GM21526 (cell line): ENCODE measurements around the gene MVP.

ENCODE experiments used
- ATAC-seq: cut with Tn5 transposase; IDR thresholded peaks from one replicate; pipeline ENCODE4 v1.9.1; 2021; ENCODE audit warnings: moderate library complexity; ENCODE audit not compliant: unreplicated experiment, low FRiP score

MVP gene

DNA sequence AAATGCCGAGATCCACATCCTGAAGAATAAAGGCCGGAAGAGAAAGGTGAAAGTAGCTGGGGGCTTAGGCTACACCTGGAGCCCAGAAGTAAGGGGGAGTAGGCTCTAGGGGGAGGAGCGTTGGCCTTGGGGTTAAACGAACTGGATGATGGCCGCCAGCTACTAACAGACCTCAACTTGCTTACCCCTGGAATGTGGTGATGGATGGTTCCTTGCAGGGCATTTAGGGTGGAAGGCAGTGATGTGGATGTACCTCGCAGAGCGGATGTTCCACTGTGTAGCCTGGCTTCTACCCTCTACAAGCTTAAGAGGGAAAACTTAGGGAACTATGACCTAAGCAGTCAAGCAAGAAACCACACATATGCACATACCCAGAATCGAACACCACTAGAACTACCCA, 16.2 kb upstream of the MVP start:
- ATAC-seq, result no peak

DNA sequence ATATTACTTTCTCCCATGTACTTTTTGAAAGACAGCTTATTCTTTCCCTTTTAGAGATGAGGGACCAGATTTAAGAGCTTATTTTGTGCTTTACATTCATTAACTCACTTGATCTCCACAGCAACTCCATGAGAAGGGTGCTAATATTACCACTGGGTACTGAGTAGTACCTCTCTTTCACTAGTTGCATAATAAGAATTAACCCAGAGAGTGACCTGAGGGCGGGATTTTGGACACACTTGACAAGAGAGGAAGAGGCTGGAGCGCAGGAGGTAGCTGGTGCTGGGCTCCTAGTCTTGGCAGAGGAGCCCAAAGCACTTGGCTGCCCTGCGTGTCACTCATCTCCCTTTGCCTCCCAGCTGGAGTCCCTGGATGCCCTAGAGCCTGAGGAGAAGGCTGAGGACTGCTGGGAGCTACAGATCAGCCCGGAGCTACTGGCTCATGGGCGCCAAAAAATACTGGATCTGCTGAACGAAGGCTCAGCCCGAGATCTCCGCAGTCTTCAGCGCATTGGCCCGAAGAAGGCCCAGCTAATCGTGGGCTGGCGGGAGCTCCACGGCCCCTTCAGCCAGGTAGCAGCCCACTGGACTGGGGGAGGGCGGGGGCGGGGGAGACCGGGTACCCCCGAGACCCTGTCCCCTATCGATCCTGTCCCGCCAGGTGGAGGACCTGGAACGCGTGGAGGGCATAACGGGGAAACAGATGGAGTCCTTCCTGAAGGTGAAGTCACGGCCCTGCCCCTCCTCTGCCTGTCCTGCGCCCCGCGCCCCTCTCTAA, 15.6 kb upstream of the MVP start:
- ATAC-seq, result no peak

DNA sequence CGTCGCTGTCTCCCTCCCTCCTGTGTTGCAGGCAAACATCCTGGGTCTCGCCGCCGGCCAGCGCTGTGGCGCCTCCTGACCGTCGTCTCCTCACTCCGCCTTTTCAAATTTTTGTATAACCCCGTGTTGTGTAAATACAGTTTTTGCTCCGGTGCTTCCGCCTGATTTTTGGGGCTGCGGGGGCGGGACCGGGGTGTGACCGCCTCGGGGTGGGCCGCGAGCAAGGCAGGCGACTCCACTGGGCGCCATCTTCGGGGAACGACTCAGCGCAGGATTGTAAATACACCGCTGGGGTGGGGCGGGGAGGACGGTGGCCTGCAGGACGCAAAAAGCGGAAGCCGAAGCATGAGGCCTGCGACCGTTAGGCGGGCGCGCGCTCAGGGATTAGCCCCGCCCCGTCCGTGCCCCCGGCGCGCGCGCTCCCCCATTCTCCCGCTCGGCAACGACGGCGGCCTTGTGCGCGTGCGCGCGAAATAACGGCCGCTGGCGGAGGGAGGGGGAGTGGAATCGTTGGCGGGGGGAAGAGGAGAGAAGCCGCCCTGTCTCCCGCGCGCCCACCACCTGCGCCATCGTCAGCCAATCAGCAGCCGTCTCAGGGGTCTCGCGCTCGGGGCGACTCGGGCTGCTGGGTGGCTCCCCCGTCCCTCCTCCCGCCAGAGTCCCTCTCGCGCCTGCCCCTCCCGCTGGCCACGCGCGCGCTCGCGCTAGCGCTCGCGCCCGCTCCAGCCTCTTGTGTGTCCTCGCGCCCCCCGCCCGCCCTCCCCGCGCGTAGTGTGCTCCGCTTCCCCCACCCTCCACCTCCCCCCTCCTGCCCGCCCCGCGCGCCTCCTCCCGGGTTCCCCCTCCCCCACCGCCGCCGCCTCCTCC, 14.8 kb upstream of the MVP start:
- ATAC-seq, result peak; percentile 42

DNA sequence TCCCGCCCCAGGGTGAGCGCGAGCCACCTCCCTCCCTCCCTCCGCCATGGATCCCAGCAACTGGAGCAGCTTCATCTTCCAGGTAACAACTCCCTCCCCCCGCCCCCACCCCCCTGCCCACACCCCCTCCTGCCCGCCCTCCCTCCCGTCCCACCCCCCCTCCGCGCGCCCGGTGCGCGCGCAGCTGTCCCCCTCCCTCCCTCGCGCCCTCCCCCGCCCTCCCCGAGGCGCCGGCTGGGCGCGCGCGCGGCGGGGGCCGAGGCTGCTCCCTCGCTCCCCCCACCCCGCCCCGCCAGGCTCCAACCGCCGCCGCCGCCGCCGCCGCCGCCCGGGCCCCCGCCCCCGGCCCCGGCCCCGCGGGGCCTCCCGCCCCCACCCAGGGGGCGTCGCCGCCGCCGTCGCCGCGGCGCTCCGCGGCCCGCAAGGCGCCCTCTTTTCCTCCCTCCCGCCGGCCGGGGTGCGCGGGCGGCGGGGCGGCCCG, 14.1 kb upstream of the MVP start, which contains the start of gene MAZ:
Gene MAZ (plus strand): TSS at position 431 of the 481 bp plus-strand sequence. CDS start 173 bp downstream, outside the sequence.
- ATAC-seq, result no peak

DNA sequence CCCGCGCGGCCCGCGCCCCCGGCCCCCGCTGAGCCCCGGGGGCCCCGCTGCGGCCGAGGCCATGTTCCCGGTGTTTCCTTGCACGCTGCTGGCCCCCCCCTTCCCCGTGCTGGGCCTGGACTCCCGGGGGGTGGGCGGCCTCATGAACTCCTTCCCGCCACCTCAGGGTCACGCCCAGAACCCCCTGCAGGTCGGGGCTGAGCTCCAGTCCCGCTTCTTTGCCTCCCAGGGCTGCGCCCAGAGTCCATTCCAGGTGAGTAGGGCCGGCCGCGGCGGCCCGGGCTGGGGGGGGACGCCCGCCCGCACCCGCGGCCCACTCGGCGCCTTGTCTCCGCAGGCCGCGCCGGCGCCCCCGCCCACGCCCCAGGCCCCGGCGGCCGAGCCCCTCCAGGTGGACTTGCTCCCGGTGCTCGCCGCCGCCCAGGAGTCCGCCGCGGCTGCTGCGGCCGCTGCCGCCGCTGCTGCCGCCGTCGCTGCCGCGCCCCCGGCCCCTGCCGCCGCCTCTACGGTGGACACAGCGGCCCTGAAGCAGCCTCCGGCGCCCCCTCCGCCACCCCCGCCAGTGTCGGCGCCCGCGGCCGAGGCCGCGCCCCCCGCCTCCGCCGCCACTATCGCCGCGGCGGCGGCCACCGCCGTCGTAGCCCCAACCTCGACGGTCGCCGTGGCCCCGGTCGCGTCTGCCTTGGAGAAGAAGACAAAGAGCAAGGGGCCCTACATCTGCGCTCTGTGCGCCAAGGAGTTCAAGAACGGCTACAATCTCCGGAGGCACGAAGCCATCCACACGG, 13.4 kb upstream of the MVP start:
- no peak for ATAC-seq

DNA sequence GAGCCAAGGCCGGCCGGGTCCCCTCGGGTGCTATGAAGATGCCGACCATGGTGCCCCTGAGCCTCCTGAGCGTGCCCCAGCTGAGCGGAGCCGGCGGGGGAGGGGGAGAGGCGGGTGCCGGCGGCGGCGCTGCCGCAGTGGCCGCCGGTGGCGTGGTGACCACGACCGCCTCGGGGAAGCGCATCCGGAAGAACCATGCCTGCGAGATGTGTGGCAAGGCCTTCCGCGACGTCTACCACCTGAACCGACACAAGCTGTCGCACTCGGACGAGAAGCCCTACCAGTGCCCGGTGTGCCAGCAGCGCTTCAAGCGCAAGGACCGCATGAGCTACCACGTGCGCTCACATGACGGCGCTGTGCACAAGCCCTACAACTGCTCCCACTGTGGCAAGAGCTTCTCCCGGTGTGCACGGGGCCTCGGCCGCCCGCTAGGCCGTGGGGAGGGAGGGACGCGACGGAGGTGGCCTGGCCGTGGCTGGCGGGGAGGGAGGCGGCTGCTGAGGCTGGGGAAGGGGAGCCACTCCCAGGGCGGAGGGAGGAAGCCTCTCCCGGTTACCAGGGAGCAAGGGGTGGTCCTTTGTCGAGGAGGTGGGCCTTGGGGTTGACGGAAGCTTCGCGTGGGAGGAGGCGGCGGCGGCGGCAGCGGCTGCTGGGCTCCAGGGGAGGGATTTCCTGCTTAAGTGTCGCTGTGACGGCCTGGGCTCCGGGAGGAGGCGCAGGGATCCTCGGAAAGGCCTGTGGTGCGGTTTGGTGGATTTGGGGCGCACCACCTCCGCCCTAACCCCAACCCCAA, 12.6 kb upstream of the MVP start:
- no peak for ATAC-seq

DNA sequence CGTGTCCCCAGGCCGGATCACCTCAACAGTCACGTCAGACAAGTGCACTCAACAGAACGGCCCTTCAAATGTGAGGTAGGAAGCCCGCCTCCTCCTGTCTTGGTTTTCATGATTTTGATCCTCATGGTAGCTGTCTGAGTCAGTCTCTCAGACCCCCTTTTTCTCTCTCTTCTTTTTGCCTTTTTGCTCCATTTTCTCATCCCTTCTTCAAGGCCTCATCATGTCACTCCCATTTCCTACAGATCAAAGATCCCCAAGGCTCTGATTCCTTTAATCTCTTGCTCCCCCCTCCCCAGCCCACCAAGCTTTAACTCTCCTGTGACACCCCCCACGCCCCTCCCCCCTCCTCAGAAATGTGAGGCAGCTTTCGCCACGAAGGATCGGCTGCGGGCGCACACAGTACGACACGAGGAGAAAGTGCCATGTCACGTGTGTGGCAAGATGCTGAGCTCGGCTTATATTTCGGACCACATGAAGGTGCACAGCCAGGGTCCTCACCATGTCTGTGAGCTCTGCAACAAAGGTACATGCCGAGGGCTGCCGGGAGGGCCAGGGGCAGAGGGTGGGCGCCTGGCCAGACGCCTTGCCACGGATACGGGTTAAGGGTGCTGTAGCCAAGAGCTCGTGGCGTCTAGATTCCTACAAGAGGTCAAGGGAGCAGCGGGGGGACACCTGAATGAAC, 11.9 kb upstream of the MVP start:
- no peak for ATAC-seq

DNA sequence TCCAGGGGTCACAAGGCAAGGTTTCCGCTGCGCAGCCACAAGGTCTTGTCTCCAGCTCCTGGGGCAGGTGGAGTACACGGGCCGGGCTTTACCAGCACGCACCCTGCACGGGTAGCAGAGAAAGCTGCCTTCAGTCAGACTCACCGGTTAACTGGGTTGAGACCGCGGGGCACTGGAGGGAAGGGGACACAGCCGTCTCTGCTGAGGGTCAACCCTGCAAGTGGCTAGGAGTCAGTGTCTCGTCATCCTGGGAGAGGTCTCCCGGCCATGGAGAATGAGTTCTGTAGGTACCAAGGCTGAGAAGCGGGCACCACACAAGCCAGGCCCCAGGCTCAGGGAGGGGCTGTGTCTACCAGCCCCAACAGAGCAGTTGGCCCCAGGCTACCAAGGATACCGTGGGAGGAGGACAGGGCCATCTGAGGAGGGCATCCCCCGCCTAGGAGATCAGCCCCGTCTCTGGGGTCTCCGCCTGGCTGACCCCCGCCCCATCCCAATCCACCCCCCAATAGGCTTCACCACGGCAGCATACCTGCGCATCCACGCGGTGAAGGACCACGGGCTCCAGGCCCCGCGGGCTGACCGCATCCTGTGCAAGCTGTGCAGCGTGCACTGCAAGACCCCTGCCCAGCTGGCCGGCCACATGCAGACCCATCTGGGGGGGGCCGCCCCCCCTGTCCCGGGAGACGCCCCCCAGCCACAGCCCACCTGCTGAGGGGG, 11.1 kb upstream of the MVP start:
- ATAC-seq, result no peak

DNA sequence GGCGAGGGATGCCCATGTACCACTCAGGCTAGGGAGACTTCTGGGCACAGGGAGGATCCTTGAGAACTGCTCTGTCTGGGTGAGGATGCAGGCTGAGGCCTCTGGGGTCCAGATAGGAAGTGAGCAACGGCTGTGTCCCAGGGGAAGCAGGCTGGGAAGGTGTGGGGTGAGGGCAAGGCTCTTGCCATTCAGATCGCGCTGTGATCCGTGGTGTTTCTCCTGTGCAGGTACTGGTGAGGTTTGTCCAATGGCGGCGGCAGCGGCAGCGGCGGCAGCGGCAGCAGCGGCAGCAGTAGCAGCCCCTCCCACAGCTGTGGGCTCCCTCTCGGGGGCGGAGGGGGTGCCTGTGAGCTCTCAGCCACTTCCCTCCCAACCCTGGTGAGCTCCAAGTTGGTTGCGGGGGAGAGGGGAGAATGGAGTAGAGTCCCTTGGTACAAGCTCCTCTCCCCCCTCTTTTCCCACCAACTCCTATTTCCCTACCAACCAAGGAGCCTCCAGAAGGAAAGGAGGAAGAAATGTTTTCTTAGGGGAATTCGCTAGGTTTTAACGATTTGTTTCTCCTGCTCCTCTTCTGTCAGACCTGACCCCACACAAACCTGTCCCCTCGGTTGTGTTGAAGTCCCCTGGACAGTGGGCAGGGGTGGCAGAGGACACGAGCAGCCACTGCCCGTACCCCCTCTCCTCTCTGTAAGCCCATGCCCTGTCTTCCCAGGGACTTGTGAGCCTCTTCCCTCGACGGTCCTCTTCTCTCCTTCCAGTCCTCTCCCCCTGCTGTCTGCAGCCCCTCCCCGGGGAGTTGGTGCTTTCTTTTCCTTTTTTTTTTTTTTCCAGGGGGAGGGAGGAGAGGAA, 10.2 kb upstream of the MVP start:
- no peak for ATAC-seq

DNA sequence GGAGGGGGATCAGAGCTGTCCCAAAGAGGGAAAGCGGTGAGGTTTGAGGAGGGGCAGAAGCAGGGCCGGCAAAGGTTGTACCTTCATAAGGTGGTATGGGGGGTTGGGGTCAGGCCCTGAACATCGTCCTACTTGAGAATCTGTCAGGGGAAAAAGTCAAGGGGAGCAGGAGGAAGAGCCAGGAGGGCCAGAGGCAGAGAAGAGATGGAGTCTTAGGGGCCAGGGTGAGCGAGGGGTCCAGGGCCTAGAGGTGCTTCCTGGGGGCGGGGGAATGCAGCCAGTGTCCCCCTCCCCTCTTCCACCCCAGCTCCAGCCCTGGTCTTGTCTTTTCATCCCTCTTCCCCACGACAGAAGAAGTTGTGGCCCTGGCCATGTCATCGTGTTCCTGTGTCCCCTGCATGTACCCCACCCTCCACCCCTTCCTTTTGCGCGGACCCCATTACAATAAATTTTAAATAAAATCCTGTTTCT, 9.5 kb upstream of the MVP start:
- no peak for ATAC-seq

DNA sequence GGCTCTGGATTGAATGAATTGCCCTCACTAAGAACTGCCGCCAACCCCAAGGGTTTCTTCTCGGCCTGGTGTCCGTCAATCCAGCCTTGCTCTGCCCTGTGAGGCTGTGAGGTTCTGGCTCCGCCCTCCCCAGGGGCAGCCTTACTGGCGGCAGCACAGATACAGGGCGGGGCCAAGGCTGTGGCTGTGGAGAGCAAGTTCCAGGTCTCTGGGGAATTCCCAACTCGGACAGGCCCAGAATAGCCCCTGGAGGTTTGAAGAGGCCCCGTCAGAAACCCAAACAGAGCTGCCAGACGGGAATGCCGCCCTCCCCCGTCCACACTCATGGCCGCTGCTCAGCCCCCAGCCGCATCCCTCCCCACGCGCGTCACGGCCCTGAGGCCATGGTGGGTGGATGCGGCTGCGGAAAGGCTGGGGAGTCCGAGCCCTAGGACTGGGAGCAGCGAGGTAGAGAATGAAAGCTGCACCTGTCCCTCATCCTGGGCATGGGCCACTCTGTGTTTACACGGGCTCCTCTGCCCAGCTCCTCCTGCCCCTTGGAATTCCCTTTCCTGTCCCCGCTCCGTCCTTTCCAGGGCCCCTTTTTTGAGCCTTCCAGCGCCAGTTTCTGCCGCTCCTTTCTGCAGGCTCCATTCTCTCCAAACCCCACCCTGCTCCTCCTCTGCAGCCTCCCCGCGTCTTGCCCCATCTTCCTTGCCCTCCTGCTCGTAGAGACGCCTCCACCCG, 8.9 kb upstream of the MVP start:
- ATAC-seq, result no peak

DNA sequence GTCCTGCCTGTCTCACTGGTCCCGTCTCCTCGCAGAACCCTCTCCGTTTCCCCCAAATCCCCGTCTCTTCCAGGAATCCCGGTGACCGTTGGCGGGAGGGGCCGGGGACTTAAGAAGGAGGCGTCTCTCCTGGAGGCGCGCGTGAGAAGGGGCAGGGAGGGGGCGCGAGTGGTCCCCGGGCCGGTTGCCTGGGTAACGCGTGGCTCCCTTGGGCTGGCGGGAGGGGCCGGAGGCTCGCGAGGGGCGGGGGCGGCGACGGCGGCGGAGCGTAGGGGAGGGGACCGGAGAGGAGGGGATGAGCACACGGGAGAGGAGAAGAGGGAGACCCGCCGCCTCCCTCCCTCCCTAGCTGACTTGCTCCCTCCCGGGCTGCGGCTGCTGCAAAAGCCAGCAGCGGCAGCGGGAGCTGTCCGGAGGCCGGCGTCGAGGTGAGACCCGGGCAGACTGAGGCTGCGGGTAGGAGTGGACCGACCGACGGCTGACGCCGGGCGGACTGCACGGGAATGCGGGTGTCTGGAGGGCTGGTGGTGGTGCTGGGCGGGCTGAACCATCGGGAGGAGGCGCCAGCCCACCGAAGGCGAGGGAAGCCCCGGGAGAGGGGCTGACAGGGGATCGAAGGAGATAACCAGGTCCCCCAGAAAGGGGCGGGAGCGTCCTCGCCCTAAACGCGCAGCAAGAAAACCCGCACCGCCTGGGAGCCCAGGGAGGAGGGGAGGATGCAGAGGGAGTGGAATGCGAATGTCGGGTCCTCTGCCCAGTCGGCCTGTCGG, 8.2 kb upstream of the MVP start, which contains the start of gene PRRT2:
Gene PRRT2 (plus strand): TSS at position 298 of the 770 bp plus-strand sequence. CDS start 862 bp downstream, outside the sequence.
- ATAC-seq, result no peak

DNA sequence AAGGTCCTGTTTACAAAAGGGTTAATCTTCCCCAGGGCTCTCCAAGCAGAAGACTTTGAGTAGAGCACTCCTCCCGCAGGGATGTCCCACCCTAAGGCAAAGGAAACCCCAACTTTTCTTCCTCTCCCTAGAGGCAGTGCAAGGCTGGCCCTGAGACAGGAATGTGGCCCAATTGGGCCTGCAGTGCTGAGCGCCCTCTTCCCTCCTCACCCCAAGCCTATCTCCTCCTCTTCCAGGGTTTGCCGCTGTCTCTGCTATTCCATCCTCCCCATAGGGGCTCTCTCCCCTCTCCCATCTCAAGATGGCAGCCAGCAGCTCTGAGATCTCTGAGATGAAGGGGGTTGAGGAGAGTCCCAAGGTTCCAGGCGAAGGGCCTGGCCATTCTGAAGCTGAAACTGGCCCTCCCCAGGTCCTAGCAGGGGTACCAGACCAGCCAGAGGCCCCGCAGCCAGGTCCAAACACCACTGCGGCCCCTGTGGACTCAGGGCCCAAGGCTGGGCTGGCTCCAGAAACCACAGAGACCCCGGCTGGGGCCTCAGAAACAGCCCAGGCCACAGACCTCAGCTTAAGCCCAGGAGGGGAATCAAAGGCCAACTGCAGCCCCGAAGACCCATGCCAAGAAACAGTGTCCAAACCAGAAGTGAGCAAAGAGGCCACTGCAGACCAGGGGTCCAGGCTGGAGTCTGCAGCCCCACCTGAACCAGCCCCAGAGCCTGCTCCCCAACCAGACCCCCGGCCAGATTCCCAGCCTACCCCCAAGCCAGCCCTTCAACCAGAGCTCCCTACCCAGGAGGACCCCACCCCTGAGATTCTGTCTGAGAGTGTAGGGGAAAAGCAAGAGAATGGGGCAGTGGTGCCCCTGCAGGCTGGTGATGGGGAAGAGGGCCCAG, 7.3 kb upstream of the MVP start:
- ATAC-seq, result no peak

DNA sequence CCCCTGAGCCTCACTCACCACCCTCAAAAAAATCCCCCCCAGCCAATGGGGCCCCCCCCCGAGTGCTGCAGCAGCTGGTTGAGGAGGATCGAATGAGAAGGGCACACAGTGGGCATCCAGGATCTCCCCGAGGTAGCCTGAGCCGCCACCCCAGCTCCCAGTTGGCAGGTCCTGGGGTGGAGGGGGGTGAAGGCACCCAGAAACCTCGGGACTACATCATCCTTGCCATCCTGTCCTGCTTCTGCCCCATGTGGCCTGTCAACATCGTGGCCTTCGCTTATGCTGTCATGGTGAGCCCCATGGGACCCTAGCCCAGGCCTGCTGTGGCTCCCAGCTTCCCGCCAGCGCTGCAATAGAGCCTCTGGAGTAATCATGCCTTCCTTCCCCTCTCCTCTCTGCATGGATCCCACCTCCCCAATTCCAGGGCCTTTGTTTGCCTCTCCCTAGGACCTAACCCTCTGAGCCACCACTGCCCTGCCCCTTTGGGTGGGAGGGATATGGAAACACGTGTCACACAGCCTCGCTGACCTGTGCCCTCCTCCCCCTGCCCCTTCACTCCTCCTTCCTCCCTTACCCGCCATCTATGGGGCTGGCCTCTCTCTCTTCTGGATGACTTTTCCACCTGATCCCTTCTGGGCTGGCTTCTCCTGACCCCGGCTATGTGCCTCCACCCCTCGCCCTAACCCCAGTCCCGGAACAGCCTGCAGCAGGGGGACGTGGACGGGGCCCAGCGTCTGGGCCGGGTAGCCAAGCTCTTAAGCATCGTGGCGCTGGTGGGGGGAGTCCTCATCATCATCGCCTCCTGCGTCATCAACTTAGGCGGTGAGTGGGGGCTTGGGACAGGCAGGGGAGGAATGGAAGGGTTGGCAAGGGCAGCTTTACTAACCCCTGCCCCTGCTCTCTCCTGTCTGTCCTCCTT, 6.4 kb upstream of the MVP start:
- ATAC-seq, result no peak
